Aorta (tissue), 5 donors: Measurements from ENCODE around the gene BAIAP2. TPM values are rescaled to one million over a fixed set of nuclear protein-coding genes. Genes with fewer than 3 reads are reported as not detected.

Experiments used
- ATAC-seq: fragments of 200-7000 bp; cut with Tn5 transposase; one replicate; pipeline ENCODE4 v1.9.1; 2022; ENCODE audit warnings: moderate library complexity; ENCODE audit not compliant: low FRiP score
- DNase-seq, 2 donors: peaks; one replicate each; pipeline ENCODE4 v3.0.0-alpha.2; 2020
- H3K27ac ChIP-seq, 2 donors: one replicate each; pipeline ENCODE4 v1.5.1; 2013; ENCODE audit warnings: low read length in 2 of 2, mild to moderate bottlenecking in 2 of 2, moderate library complexity in 2 of 2, control low read depth in 1 of 2, inconsistent platforms in 1 of 2, low read depth in 1 of 2
- H3K27me3 ChIP-seq, 2 donors: one replicate each; pipeline ENCODE4 v1.6.1; 2013; ENCODE audit warnings: control low read depth in 1 of 2, low read length in 1 of 2, mild to moderate bottlenecking in 1 of 2, moderate library complexity in 1 of 2; ENCODE audit not compliant: insufficient read depth in 2 of 2, control insufficient read depth in 1 of 2
- H3K36me3 ChIP-seq, 2 donors: one replicate each; pipeline ENCODE4 v1.6.1; 2013; ENCODE audit warnings: control low read depth in 1 of 2, low read length in 1 of 2, mild to moderate bottlenecking in 1 of 2; ENCODE audit not compliant: insufficient read depth in 2 of 2, control insufficient read depth in 1 of 2
- H3K4me1 ChIP-seq, 2 donors: one replicate each; pipeline ENCODE4 v1.6.1; 2013; ENCODE audit warnings: low read length in 2 of 2, control low read depth in 1 of 2, mild to moderate bottlenecking in 1 of 2, moderate library complexity in 1 of 2; ENCODE audit not compliant: insufficient read depth in 2 of 2, control insufficient read depth in 1 of 2
- H3K4me3 ChIP-seq, 2 donors: one replicate each; pipeline ENCODE4 v1.5.1; 2013; ENCODE audit warnings: low read length in 2 of 2, control low read depth in 1 of 2, mild to moderate bottlenecking in 1 of 2
- H3K9me3 ChIP-seq: one replicate; pipeline ENCODE4 v1.6.1; 2013; ENCODE audit warnings: mild to moderate bottlenecking, low read length; ENCODE audit not compliant: control insufficient read depth
- WGBS, 2 donors: extraction: QIAGEN DNeasy Blood & Tissue Kit; methylation state at CpG; one replicate each; pipeline ENCODE4 v1.1.7; 2013; 5-methylcytosine and 5-hydroxymethylcytosine counted together
- intact Hi-C, 2 donors: fragments of 100-400 bp; cut with DNase I; formaldehyde crosslinking; loops; one replicate each; pipeline versions ENCODE4 v1.14.2 to v1.15.0; 2022
- polyA plus RNA-seq, 2 donors: library from polyadenylated mRNA; stranded (reverse); fragments of 200-250 nt; gene quantifications; one replicate each; pipeline ENCODE4 v1.2.3, GENCODE V29; 2013
- total RNA-seq, 2 donors: library from RNA; stranded (reverse); fragmentation: NEBNext Ultra II Directional; extraction: Animal tissue kit (Norgen Biotek cat#: 25700); gene quantifications; one replicate each; pipeline ENCODE4 v1.2.1, GENCODE V29; 2021
- donor health status: healthy with polysubstance abuse.
- donor health status: Bipolar disorder and iron deficiency.
- donor health status: DM: no; HTN: no; CAD: no.
- donor health status: DM: no; HTN: no; CAD: no.
- donor health status: DM: yes; HTN: yes; CAD: no.

The BAIAP2 gene
- total and polyA plus RNA-seq, 4 donors = 1.7 to 23.7 (median 14.3) TPM

- DNase-seq = peak; percentile 82 to 86
- 27 to 32% methylated on average over 28 of the region's 28 CpGs for WGBS, 2 donors
- ATAC-seq = peak; percentile 55
- no peaks in the 10 kb centered on the region for H3K9me3 ChIP-seq
- intact Hi-C loops = loop anchor here in 1 of 2 donors (5.0 kb wide), 1 partner anchor 65 kb away; no protein-coding TSS in a partner anchor
- H3K27ac ChIP-seq = no peak overlapping the region
- H3K27me3 ChIP-seq = peaks cover 0 to 2% of the 10 kb centered on the region in 2 donors
- H3K36me3 ChIP-seq = no peaks in the 10 kb centered on the region
- no peak overlapping the region for H3K4me3 ChIP-seq
- H3K4me1 ChIP-seq = no peaks in the 10 kb centered on the region
These were observed 2.3 kb downstream of the BAIAP2 start for GRCh38 chr17:81037026-81037797.

GRCh38 chr17:81037798-81038733 is 3.1 kb downstream of the BAIAP2 start:
- Histone ChIP-seq H3K4me1 (no peaks in the 10 kb centered on the region), H3K27me3 (peaks cover 0 to 2% of the 10 kb centered on the region in 2 donors), H3K4me3 (no peak overlapping the region), H3K27ac (peak overlapping the region in 1 of 2 donors; percentile 4), H3K9me3 (no peaks in the 10 kb centered on the region), H3K36me3 (no peaks in the 10 kb centered on the region)
- 3 to 9% methylated on average over 30 of the region's 30 CpGs for WGBS, 2 donors
- ATAC-seq (no peak), DNase-seq (no peak)
- intact Hi-C loops = loop anchor here in 1 of 2 donors (5.0 kb wide), 1 partner anchor 64 kb away; no protein-coding TSS in a partner anchor

GRCh38 chr17:81039096-81039495 is 4.1 kb downstream of the BAIAP2 start:
- ATAC-seq = no peak
- 68 to 73% methylated on average over 16 of the region's 16 CpGs for WGBS, 2 donors
- Histone ChIP-seq H3K27ac (no peak overlapping the region), H3K27me3 (peaks cover 0 to 2% of the 10 kb centered on the region in 2 donors), H3K9me3 (no peaks in the 10 kb centered on the region), H3K4me1 (no peaks in the 10 kb centered on the region), H3K36me3 (no peaks in the 10 kb centered on the region), H3K4me3 (no peak overlapping the region)
- intact Hi-C loops = loop anchor here in 1 of 2 donors (5.0 kb wide), 1 partner anchor 63 kb away; no protein-coding TSS in a partner anchor
- no peak for DNase-seq

- H3K36me3 ChIP-seq = no peaks in the 10 kb centered on the region
- no peaks in the 10 kb centered on the region for H3K27me3 ChIP-seq
- no peak overlapping the region for H3K4me3 ChIP-seq
- H3K9me3 ChIP-seq = no peaks in the 10 kb centered on the region
- no peaks in the 10 kb centered on the region for H3K4me1 ChIP-seq
- no peak overlapping the region for H3K27ac ChIP-seq
- intact Hi-C loops = loop anchor here in 1 of 2 donors (5.0 kb wide), 1 partner anchor 62 kb away; no protein-coding TSS in a partner anchor
- 85 to 88% methylated on average over 28 of the region's 28 CpGs for WGBS, 2 donors
- DNase-seq (no peak), ATAC-seq (no peak)
These were observed 5.2 kb downstream of the BAIAP2 start for GRCh38 chr17:81039854-81040758.

- Histone ChIP-seq H3K36me3 (no peaks in the 10 kb centered on the region), H3K4me1 (no peaks in the 10 kb centered on the region), H3K9me3 (no peaks in the 10 kb centered on the region), H3K4me3 (no peak overlapping the region), H3K27me3 (no peaks in the 10 kb centered on the region), H3K27ac (no peak overlapping the region)
- WGBS, 2 donors = 59 to 60% methylated on average over 4 to 6 of the region's 6 CpGs
- no peak for DNase-seq
- ATAC-seq = no peak
- intact Hi-C loops = no loop called here
These were observed 5.9 kb downstream of the BAIAP2 start for GRCh38 chr17:81040791-81041337.

- H3K27ac ChIP-seq = no peak overlapping the region
- no peaks in the 10 kb centered on the region for H3K27me3 ChIP-seq
- no peaks in the 10 kb centered on the region for H3K9me3 ChIP-seq
- no peaks in the 10 kb centered on the region for H3K36me3 ChIP-seq
- no peak for DNase-seq
- ATAC-seq = no peak
- H3K4me1 ChIP-seq = no peaks in the 10 kb centered on the region
- WGBS, 2 donors = 96 to 98% methylated on average over 9 of the region's 9 CpGs
- intact Hi-C loops = no loop called here
- H3K4me3 ChIP-seq = no peak overlapping the region
These were observed 7.7 kb downstream of the BAIAP2 start for GRCh38 chr17:81042606-81043005.

- intact Hi-C loops = no loop called here
- H3K36me3 ChIP-seq = no peaks in the 10 kb centered on the region
- ATAC-seq = no peak
- no peaks in the 10 kb centered on the region for H3K9me3 ChIP-seq
- WGBS, 2 donors = 97 to 99% methylated on average over 19 of the region's 19 CpGs
- H3K4me3 ChIP-seq = no peak overlapping the region
- no peak overlapping the region for H3K27ac ChIP-seq
- DNase-seq = no peak
- no peaks in the 10 kb centered on the region for H3K4me1 ChIP-seq
- no peaks in the 10 kb centered on the region for H3K27me3 ChIP-seq
These were observed 8.4 kb downstream of the BAIAP2 start for GRCh38 chr17:81043319-81043724.
